ENCODE measurements around the gene ITGB3. TPM values are rescaled to one million over a fixed set of nuclear protein-coding genes. Genes with fewer than 3 reads are reported as not detected.

The ITGB3 gene
- polyA plus RNA-seq, 1 of the 3 experiments (the other 2 are of a cell fraction), result 4.6 TPM

GRCh38 chr17:47278561-47278960 lies 24.9 kb downstream of the ITGB3 start:
- H3K27me3 ChIP-seq (ENCODE audit: insufficient read depth), result no peaks in the 10 kb centered on the region
- 98% methylated on average over 4 of the region's 4 CpGs for WGBS (ENCODE audit: low lambda C conversion rate)
- peak overlapping the region in 1 of 2 experiments; percentile 75; a peak in 2 of 4 replicates for H3K27ac ChIP-seq (ENCODE audit: low read depth in 2 of 2, low read length in 1 of 2)
- 0 out of 2 replicates have a peak overlapping the region, but pooled peaks have one; percentile 8 for H2AFZ ChIP-seq (ENCODE audit: low read depth)
- ChIA-PET POLR2A (no interaction called here), CTCF (interaction anchor here (3.8 kb wide), 1 partner anchor 37 kb away, joined by 16 read pairs; no protein-coding TSS in a partner anchor)
- H3K9ac ChIP-seq, result peak overlapping the region; percentile 35
- H3K4me3 ChIP-seq (ENCODE audit: low read depth in 2 of 2, low read length in 1 of 2), result no peak overlapping the region
- no peaks in the 10 kb centered on the region for H4K20me1 ChIP-seq (ENCODE audit: insufficient read depth)
- peaks cover 12% of the 10 kb centered on the region for H3F3A ChIP-seq (replicated peaks; ENCODE audit: insufficient read depth)
- H3K9me3 ChIP-seq, result no peaks in the 10 kb centered on the region
- H3K36me3 ChIP-seq (replicated peaks in 1 of 2; ENCODE audit: control insufficient read depth in 1 of 2, insufficient read depth in 2 of 2, low read length in 1 of 2), result no peaks in the 10 kb centered on the region
- H3K4me1 ChIP-seq (ENCODE audit: control insufficient read depth in 1 of 2, insufficient read depth in 2 of 2, low read depth in 1 of 2, low read length in 1 of 2), result peaks cover 34 to 44% of the 10 kb centered on the region in 2 experiments
- H3K4me2 ChIP-seq, result peak overlapping the region; percentile 18; the same call in 1 of the 2 replicates
- no peaks in the 10 kb centered on the region for H3K79me2 ChIP-seq (ENCODE audit: insufficient read depth)
- DNase-seq, result no peak
- no peaks in the 10 kb centered on the region for H3K9me2 ChIP-seq
- TF ChIP-seq FOXJ3 (CRISPR knock-in tag; IDR thresholded peaks at IDR 0.05) (no peak), EZH2phosphoT487 (IDR thresholded peaks at IDR 0.05; ENCODE audit: borderline replicate concordance, low read depth) (no peak), CHD2 (IDR thresholded peaks at IDR 0.05; ENCODE audit: low read length, partially characterized antibody) (no peak), RCOR1 (IDR thresholded peaks at IDR 0.05; ENCODE audit: low read length) (no peak), GATA2 (CRISPR knock-in tag; IDR thresholded peaks at IDR 0.05) (no peak), SIN3A (IDR thresholded peaks at IDR 0.05; ENCODE audit: borderline replicate concordance, low read depth, low read length) (no peak)
- TF ChIP-seq, protein P1, sequence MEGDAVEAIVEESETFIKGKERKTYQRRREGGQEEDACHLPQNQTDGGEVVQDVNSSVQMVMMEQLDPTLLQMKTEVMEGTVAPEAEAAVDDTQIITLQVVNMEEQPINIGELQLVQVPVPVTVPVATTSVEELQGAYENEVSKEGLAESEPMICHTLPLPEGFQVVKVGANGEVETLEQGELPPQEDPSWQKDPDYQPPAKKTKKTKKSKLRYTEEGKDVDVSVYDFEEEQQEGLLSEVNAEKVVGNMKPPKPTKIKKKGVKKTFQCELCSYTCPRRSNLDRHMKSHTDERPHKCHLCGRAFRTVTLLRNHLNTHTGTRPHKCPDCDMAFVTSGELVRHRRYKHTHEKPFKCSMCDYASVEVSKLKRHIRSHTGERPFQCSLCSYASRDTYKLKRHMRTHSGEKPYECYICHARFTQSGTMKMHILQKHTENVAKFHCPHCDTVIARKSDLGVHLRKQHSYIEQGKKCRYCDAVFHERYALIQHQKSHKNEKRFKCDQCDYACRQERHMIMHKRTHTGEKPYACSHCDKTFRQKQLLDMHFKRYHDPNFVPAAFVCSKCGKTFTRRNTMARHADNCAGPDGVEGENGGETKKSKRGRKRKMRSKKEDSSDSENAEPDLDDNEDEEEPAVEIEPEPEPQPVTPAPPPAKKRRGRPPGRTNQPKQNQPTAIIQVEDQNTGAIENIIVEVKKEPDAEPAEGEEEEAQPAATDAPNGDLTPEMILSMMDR (IDR thresholded peaks at IDR 0.05), result no peak
- TF ChIP-seq, protein P2, sequence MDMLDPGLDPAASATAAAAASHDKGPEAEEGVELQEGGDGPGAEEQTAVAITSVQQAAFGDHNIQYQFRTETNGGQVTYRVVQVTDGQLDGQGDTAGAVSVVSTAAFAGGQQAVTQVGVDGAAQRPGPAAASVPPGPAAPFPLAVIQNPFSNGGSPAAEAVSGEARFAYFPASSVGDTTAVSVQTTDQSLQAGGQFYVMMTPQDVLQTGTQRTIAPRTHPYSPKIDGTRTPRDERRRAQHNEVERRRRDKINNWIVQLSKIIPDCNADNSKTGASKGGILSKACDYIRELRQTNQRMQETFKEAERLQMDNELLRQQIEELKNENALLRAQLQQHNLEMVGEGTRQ (IDR thresholded peaks at IDR 0.05; ENCODE audit: borderline replicate concordance, low read depth, low read length), result no peak

DNA sequence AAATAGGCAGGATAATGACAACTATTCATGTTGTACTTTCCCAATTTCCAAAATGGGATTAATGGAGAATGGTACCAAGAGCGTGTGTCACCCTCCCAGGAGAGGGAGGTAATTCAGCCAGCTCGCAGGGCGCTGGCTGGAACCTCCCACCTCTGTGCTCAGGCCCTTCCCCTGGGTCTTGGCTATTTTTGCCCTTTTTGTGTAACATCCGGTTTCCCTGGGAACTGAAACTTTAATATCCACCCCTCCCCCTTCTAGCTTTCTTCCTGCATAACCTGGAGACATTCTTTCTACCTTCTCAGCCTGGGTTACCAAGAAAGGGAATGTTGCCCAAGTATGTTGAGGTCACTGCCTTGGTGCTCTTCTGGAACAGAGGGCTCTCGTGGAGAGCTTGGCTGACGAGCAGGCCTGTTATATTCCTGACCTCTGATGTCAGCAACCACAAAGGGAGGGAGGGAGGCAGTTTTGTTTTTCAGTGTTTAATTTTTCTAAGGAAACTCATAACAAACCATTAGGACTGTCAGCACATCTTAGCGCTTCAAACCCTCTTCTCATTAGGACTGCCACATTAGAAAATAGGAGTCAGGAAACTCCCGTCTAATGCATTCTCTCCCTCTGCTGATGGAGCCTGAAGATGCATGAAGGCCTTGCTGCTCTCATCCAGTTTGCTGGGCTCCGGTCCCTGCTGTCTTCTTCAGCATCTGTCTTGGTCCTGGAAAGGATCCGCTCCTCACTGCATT lies 25.6 kb downstream of the ITGB3 start:
- H3K9me2 ChIP-seq, result no peaks in the 10 kb centered on the region
- H3K79me2 ChIP-seq (ENCODE audit: insufficient read depth), result no peaks in the 10 kb centered on the region
- 67% methylated on average over 10 of the region's 10 CpGs for WGBS (ENCODE audit: low lambda C conversion rate)
- H3K4me2 ChIP-seq, result peak overlapping the region; percentile 18; the same call in 1 of the 2 replicates
- H3K9ac ChIP-seq, result peak overlapping the region; percentile 35
- no peaks in the 10 kb centered on the region for H4K20me1 ChIP-seq (ENCODE audit: insufficient read depth)
- H2AFZ ChIP-seq (ENCODE audit: low read depth), result peak overlapping the region; percentile 8; the same call in 1 of the 2 replicates
- H3K27me3 ChIP-seq (ENCODE audit: insufficient read depth), result no peaks in the 10 kb centered on the region
- ChIA-PET CTCF (interaction anchor here (3.8 kb wide), 1 partner anchor 37 kb away, joined by 16 read pairs; no protein-coding TSS in a partner anchor), POLR2A (no interaction called here)
- no peak for DNase-seq
- H3K9me3 ChIP-seq, result no peaks in the 10 kb centered on the region
- H3K36me3 ChIP-seq (replicated peaks in 1 of 2; ENCODE audit: control insufficient read depth in 1 of 2, insufficient read depth in 2 of 2, low read length in 1 of 2), result no peaks in the 10 kb centered on the region
- H3K27ac ChIP-seq (ENCODE audit: low read depth in 2 of 2, low read length in 1 of 2), result peak overlapping the region in 1 of 2 experiments; percentile 75; a peak in 2 of 4 replicates
- no peak overlapping the region for H3K4me3 ChIP-seq (ENCODE audit: low read depth in 2 of 2, low read length in 1 of 2)
- H3F3A ChIP-seq (replicated peaks; ENCODE audit: insufficient read depth), result peaks cover 12% of the 10 kb centered on the region
- peaks cover 28 to 44% of the 10 kb centered on the region in 2 experiments for H3K4me1 ChIP-seq (ENCODE audit: control insufficient read depth in 1 of 2, insufficient read depth in 2 of 2, low read depth in 1 of 2, low read length in 1 of 2)
- TF ChIP-seq MEF2A (IDR thresholded peaks at IDR 0.05; ENCODE audit: borderline replicate concordance, low read depth), result no peak; the same call in 1 of the 2 replicates
- TF ChIP-seq, protein P3, sequence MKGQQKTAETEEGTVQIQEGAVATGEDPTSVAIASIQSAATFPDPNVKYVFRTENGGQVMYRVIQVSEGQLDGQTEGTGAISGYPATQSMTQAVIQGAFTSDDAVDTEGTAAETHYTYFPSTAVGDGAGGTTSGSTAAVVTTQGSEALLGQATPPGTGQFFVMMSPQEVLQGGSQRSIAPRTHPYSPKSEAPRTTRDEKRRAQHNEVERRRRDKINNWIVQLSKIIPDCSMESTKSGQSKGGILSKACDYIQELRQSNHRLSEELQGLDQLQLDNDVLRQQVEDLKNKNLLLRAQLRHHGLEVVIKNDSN (IDR thresholded peaks at IDR 0.05; ENCODE audit: borderline replicate concordance, low read depth), result no peak
- peak; percentile 51 for TF ChIP-seq GABPA (IDR thresholded peaks at IDR 0.05; ENCODE audit: low read depth)
- peak; percentile 72 for TF ChIP-seq TCF12 (IDR thresholded peaks at IDR 0.05)
- 0 out of 2 replicates have a peak, but pooled peaks have one; percentile 5 for TF ChIP-seq TAF1 (IDR thresholded peaks at IDR 0.05; ENCODE audit: borderline replicate concordance, low read depth, low read length)
- TF ChIP-seq POLR2AphosphoS5 (IDR thresholded peaks at IDR 0.05; ENCODE audit: low read depth, low read length), result peak; percentile 39; the same call in 1 of the 2 replicates
- no peak for TF ChIP-seq EZH2phosphoT487 (IDR thresholded peaks at IDR 0.05; ENCODE audit: borderline replicate concordance, low read depth)
- peak; percentile 68; the same call in 1 of the 2 replicates for TF ChIP-seq JUND (IDR thresholded peaks at IDR 0.05)
- TF ChIP-seq FOXM1 (IDR thresholded peaks at IDR 0.05; ENCODE audit: low read depth), result no peak
- no peak for TF ChIP-seq SMC3 (IDR thresholded peaks at IDR 0.05; ENCODE audit: low read depth, low read length)
- TF ChIP-seq, protein P1 (IDR thresholded peaks at IDR 0.05), result no peak
- peak; percentile 70 for TF ChIP-seq NFIC (IDR thresholded peaks at IDR 0.05; ENCODE audit: borderline replicate concordance)
- TF ChIP-seq FOSL2 (IDR thresholded peaks at IDR 0.05; ENCODE audit: borderline replicate concordance, low read depth), result peak; percentile 76; the same call in 1 of the 2 replicates
- no peak for TF ChIP-seq YY1 (IDR thresholded peaks at IDR 0.05; ENCODE audit: low read depth)
- no peak for TF ChIP-seq GATA2 (CRISPR knock-in tag; IDR thresholded peaks at IDR 0.05)
